Measurements from ENCODE around the gene SETD3.

DNA sequence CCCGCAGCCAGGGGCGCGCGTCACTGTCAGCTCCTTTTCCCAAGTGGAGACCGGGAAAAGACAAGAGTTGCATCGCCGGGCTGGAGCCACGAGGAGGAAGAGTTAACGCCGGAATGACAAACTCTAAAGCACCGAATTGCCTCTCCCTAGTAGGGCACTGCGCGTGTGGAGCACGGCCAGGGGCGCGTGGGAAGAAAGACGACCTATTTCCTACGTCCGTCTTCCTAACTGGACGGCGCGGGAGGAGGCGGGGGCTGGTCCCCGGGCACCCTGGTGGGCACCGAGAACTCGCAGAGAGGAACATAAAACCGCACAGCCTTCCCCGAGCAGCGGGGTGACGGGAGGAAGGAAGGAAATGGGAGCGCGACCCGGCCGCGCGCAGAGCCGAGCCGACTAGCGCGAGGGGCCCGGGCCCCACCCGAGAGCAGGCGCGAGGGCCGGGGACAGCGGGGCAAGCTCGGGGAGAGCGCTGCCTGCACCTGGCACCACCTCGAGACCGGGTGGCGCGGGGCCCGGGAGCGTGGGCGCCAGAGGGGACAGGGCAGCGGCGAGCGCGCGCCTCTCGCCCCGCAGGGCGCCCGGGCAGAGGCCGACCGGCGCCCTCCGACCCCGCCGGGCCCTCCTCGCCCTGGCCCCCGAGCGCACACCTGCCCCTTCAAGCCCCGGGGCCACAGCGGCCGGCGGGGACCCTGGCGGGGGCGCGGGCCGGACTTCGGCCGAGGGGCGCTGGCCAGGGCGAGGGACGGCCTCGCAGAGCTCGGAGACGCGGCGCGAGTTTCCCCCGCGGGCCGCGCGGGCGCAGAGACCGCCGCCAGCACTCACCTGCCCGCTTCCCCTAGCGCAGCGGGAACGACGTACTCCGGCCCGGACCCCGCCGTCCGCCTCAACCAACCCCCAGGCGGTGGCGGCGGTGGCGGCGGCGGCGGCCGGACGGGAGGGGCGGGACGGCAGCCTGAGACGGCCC lies at the start of gene SETD3:
- TF ChIP-seq, protein P1, sequence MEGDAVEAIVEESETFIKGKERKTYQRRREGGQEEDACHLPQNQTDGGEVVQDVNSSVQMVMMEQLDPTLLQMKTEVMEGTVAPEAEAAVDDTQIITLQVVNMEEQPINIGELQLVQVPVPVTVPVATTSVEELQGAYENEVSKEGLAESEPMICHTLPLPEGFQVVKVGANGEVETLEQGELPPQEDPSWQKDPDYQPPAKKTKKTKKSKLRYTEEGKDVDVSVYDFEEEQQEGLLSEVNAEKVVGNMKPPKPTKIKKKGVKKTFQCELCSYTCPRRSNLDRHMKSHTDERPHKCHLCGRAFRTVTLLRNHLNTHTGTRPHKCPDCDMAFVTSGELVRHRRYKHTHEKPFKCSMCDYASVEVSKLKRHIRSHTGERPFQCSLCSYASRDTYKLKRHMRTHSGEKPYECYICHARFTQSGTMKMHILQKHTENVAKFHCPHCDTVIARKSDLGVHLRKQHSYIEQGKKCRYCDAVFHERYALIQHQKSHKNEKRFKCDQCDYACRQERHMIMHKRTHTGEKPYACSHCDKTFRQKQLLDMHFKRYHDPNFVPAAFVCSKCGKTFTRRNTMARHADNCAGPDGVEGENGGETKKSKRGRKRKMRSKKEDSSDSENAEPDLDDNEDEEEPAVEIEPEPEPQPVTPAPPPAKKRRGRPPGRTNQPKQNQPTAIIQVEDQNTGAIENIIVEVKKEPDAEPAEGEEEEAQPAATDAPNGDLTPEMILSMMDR (conservative IDR thresholded peaks at IDR 0.05 in 1 of 2, IDR thresholded peaks at IDR 0.05 in 1 of 2; ENCODE audit: low read depth in 1 of 2, low read length in 2 of 2): peak in 1 of 2 donors; percentile 13
- no peak for TF ChIP-seq EZH2 (IDR thresholded peaks at IDR 0.05; ENCODE audit: low read length, missing control alignments)
